K562 (cell line): ENCODE data around the gene NPR2. TPM values are rescaled to one million over a fixed set of nuclear protein-coding genes. Genes with fewer than 3 reads are reported as not detected.

Source experiments
- ATAC-seq: fragments of 200-7000 bp; cut with Tn5 transposase; 3 replicates; pipeline ENCODE4 v1.9.1; 2020; ENCODE audit warnings: moderate library complexity
- BruUV-seq: library from RNA; stranded (reverse); fragments of 400-500 nt; replicated peaks from 2 replicates; lab custom pipeline; 2021; lab: Mats Ljungman, UMichigan
- CTCF ChIA-PET: fragments of 300-600 bp; formaldehyde crosslinking; extraction: SDS; loops from one replicate; lab custom pipeline; 2021; ENCODE audit warnings: low intra/inter-chr PET ratio; lab: Yijun Ruan, JAX
- POLR2A ChIA-PET: fragments of 300-600, 350-650 bp; sonication (Branson Sonifier 250); formaldehyde crosslinking; extraction: SDS; loops from one replicate; lab custom pipeline; 2021; ENCODE audit warnings: antibody characterized with exemption, inconsistent platforms; lab: Yijun Ruan, JAX
- DNase-seq, 4 experiments: peaks; one replicate each; pipeline versions ENCODE4 v3.0.0 to v3.0.0-alpha.2; 2011 to 2018; ENCODE audit warnings: low spot score in 3 of 4, mixed read lengths in 3 of 4; ENCODE audit errors: extremely low read depth in 1 of 4
- FAIRE-seq: peaks from 2 replicates; lab custom pipeline; 2011; peaks lifted over from hg19 to GRCh38; lab: Jason Lieb, UNC
- H2AFZ ChIP-seq: 2 replicates; pipeline ENCODE4 v1.6.0; 2011; ENCODE audit warnings: low read depth, low read length, control low read depth, inconsistent platforms
- H3K27ac ChIP-seq: fragments of 200-600 bp; 3 replicates; pipeline ENCODE4 v1.8.0; 2011; ENCODE audit warnings: low read depth, mild to moderate bottlenecking, control low read depth, inconsistent platforms, low read length, moderate library complexity, mixed read lengths; ENCODE audit errors: extremely low read depth
- H3K27me3 ChIP-seq, 2 experiments: fragments of 300-600 bp in 1 of 2; 2 replicates in 1 of 2; 3 replicates in 1 of 2; pipeline versions ENCODE4 v1.6.0 to v1.8.0; 2011; ENCODE audit warnings: inconsistent platforms in 2 of 2, low read length in 2 of 2, mild to moderate bottlenecking in 1 of 2, mixed read lengths in 1 of 2, moderate library complexity in 1 of 2; ENCODE audit not compliant: control insufficient read depth in 2 of 2, insufficient read depth in 2 of 2
- H3K36me3 ChIP-seq: fragments of 300-600 bp; 3 replicates; pipeline ENCODE4 v1.8.0; 2011; ENCODE audit warnings: mild to moderate bottlenecking, low read length, inconsistent platforms; ENCODE audit not compliant: control insufficient read depth, insufficient read depth
- H3K4me1 ChIP-seq, 2 experiments: fragments of 200-600 bp in 1 of 2; replicated peaks in 1 of 2; 2 replicates in 1 of 2; 3 replicates in 1 of 2; pipeline versions ENCODE4 v1.5.1 to v1.8.0; 2011; ENCODE audit warnings: inconsistent platforms in 2 of 2, low read length in 2 of 2, mild to moderate bottlenecking in 1 of 2, mixed read lengths in 1 of 2, moderate library complexity in 1 of 2; ENCODE audit not compliant: control insufficient read depth in 2 of 2, insufficient read depth in 2 of 2
- H3K4me2 ChIP-seq: 2 replicates; pipeline ENCODE4 v1.6.1; 2011; ENCODE audit warnings: low read length, control low read depth, inconsistent platforms, mixed read lengths; ENCODE audit not compliant: insufficient read depth
- H3K4me3 ChIP-seq: fragments of 200-600 bp; sonication (generic), shearing (Covaris generic); 2 replicates; pipeline ENCODE4 v1.5.1; 2016; ENCODE audit warnings: control low read depth, inconsistent platforms
- H3K79me2 ChIP-seq: fragments of 200-600 bp; 3 replicates; pipeline ENCODE4 v1.8.0; 2011; ENCODE audit warnings: low read length, inconsistent platforms; ENCODE audit not compliant: control insufficient read depth, insufficient read depth
- H3K9ac ChIP-seq, 2 experiments: 2 replicates each; pipeline versions ENCODE4 v1.6.0 to v1.6.1; 2011; ENCODE audit warnings: low read depth in 2 of 2, low read length in 2 of 2, control low read depth in 1 of 2, inconsistent platforms in 1 of 2, mild to moderate bottlenecking in 1 of 2, mixed read lengths in 1 of 2; ENCODE audit not compliant: insufficient read depth in 1 of 2
- H3K9me1 ChIP-seq: one replicate; pipeline ENCODE4 v1.6.0; 2011; ENCODE audit warnings: inconsistent platforms, mild to moderate bottlenecking, low read length, moderate library complexity; ENCODE audit not compliant: control insufficient read depth, insufficient read depth
- H3K9me3 ChIP-seq: replicated peaks from 2 replicates; pipeline ENCODE4 v1.5.1; 2011; ENCODE audit warnings: low read depth, low read length, inconsistent platforms; ENCODE audit not compliant: control insufficient read depth, insufficient read depth
- H4K20me1 ChIP-seq: replicated peaks from 2 replicates; pipeline ENCODE4 v1.6.1; 2011; ENCODE audit warnings: low read length, inconsistent platforms, mixed read lengths; ENCODE audit not compliant: control insufficient read depth, insufficient read depth
- CBX2 ChIP-seq: fragments of 200-600 bp; sonication (generic); IDR thresholded peaks from one replicate; pipeline ENCODE4 v1.6.1; 2012; ENCODE audit warnings: mild to moderate bottlenecking, low read length, inconsistent platforms; ENCODE audit not compliant: insufficient read depth, poor library complexity, severe bottlenecking
- GATA2 ChIP-seq: sonication (generic); formaldehyde crosslinking; IDR thresholded peaks from 2 replicates; pipeline ENCODE4 v1.4.0; 2020; ENCODE audit warnings: mild to moderate bottlenecking, missing genetic modification reagents
- KDM5B ChIP-seq: fragments of 200-600 bp; sonication (generic); IDR thresholded peaks from 2 replicates; pipeline ENCODE4 v1.6.1; 2012; ENCODE audit warnings: low read depth, mild to moderate bottlenecking, moderate library complexity, low read length, control low read depth, inconsistent platforms; ENCODE audit not compliant: insufficient replicate concordance
- LARP7 ChIP-seq: fragments of 450-650 bp; IDR thresholded peaks from 2 replicates; pipeline ENCODE4 v1.6.1; 2016
- POLR2A ChIP-seq: fragments of 450-650 bp; conservative IDR thresholded peaks from 2 replicates; pipeline ENCODE4 v1.6.1; 2016
- RAD51 ChIP-seq: fragments of 450-650 bp; IDR thresholded peaks from 2 replicates; pipeline ENCODE4 v1.7.1; 2016; ENCODE audit warnings: low read depth, mild to moderate bottlenecking, borderline replicate concordance
- RBM14 ChIP-seq: fragments of 200-400 bp; formaldehyde crosslinking; IDR thresholded peaks from 2 replicates; pipeline ENCODE4 v1.6.1; 2018; ENCODE audit warnings: low read depth, mild to moderate bottlenecking, low read length, moderate library complexity, borderline replicate concordance; ENCODE audit not compliant: insufficient read depth
- YBX1 ChIP-seq: fragments of 450-650 bp; IDR thresholded peaks from 2 replicates; pipeline ENCODE4 v1.7.1; 2016; ENCODE audit warnings: mild to moderate bottlenecking
- ZBTB17 ChIP-seq: fragments of 450-650 bp; formaldehyde crosslinking; IDR thresholded peaks from 2 replicates; pipeline ENCODE4 v1.4.0; 2020; ENCODE audit warnings: mild to moderate bottlenecking
- ZFP30 ChIP-seq: fragments of 250-450 bp; sonication (Bioruptor Pico); IDR thresholded peaks from 2 replicates; pipeline ENCODE4 v1.8.0; 2022; ENCODE audit warnings: moderate library complexity, mild to moderate bottlenecking, inconsistent platforms, borderline replicate concordance
- ZFX ChIP-seq: sonication (generic); formaldehyde crosslinking; IDR thresholded peaks from 2 replicates; pipeline ENCODE4 v1.8.0; 2022; ENCODE audit warnings: mild to moderate bottlenecking, missing genetic modification reagents, moderate library complexity
- WGBS: fragments of 100-300 bp; shearing (Covaris generic); methylation state at CpG from one replicate; pipeline ENCODE4 v1.1.6; 2016; ENCODE audit warnings: low coverage, mixed read lengths; ENCODE audit not compliant: insufficient coverage; ENCODE audit errors: missing lambda C conversion rate; 5-methylcytosine and 5-hydroxymethylcytosine counted together
- in situ Hi-C: fragments of 300-500 bp; cut with MboI; formaldehyde crosslinking; loops from 4 replicates; pipeline ENCODE4 v1.15.0; 2018; ENCODE audit warnings: inconsistent platforms, mixed read lengths
- intact Hi-C: fragments of 100-400 bp; cut with micrococcal nuclease; formaldehyde crosslinking; loops from 2 replicates; pipeline ENCODE4 v1.14.2; 2022
- polyA plus RNA-seq, 8 experiments: library from polyadenylated mRNA; depleted of rRNA in 4 of 8; stranded (reverse) in 5 of 8; unstranded in 3 of 8; fragments of >200 nt; fragmentation: Nextera tagmentation in 2 of 8; fragmentation: Illumina TruSeq in 1 of 8; extraction: Ambion mirVana in 2 of 8; extraction: Trizol in 1 of 8; gene quantifications; 2 replicates each; pipeline versions ENCODE4 v1.2.1 to v1.2.3, GENCODE V29; 2011 to 2014; ENCODE audit warnings: inconsistent platforms in 1 of 8, missing spikeins in 1 of 8
- total RNA-seq, 7 experiments: library from RNA; depleted of rRNA in 6 of 7; stranded (reverse); fragments of >200 nt in 6 of 7; fragmentation: Illumina TruSeq in 2 of 7; extraction: Trizol in 2 of 7; gene quantifications; 2 replicates each; pipeline versions ENCODE4 v1.2.1 to v1.2.3, GENCODE V29; 2011 to 2021; ENCODE audit warnings: low replicate concordance in 1 of 7
- TF ChIP-seq, protein P1 (sequence below): fragments of 450-650 bp; formaldehyde crosslinking; IDR thresholded peaks from 2 replicates; pipeline ENCODE4 v1.4.0; 2020; ENCODE audit warnings: mild to moderate bottlenecking
- TF ChIP-seq, protein P2 (sequence below): fragments of 450-650 bp; IDR thresholded peaks from 2 replicates; pipeline ENCODE4 v1.7.0; 2016; ENCODE audit warnings: borderline replicate concordance

NPR2 gene
- total and polyA plus RNA-seq, 9 of the 15 experiments (the other 6 are each of a cell fraction or from before 2014, with no cell fraction given) = 2.4 to 12.9 (median 6.0) TPM

DNA sequence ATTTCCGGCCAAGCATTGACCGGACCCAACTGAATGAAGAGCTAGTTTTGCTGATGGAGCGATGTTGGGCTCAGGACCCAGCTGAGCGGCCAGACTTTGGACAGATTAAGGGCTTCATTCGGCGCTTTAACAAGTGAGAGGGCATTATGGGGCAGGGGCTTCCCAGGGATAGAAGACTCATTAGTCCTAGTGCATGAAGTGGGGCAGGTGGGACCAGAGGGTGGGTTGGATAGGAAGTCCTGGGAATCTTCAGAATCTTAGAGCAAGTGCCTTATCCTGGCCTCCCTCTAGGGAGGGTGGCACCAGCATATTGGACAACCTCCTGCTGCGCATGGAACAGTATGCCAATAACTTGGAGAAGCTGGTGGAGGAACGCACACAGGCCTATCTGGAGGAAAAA is 14.7 kb downstream of the NPR2 start:
- CTCF ChIA-PET = no interaction called here

DNA sequence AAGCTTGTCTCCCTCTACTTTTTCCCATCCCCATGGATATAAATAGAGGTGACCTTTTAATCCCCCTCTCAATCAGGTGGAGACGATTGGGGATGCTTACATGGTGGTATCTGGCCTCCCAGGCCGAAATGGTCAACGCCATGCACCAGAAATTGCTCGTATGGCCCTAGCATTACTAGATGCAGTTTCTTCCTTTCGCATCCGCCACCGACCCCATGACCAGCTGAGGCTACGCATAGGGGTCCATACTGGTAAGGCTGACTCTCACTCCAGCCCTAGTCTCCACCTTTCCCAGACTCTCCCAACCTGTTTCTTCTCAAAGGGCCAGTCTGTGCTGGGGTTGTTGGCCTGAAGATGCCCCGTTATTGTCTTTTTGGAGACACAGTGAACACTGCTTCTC is 17.0 kb downstream of the NPR2 start:
- Histone ChIP-seq H3K36me3 (peaks cover 44% of the 10 kb centered on the region; the same call in 1 of the 3 replicates), H3K9me1 (peaks cover 4% of the 10 kb centered on the region), H3K9ac (no peak overlapping the region), H3K4me1 (peaks cover 10 to 18% of the 10 kb centered on the region in 2 experiments), H3K27me3 (no peaks in the 10 kb centered on the region), H4K20me1 (no peaks in the 10 kb centered on the region), H2AFZ (no peak overlapping the region), H3K9me3 (no peaks in the 10 kb centered on the region), H3K79me2 (no peaks in the 10 kb centered on the region; the same call in 2 of the 3 replicates), H3K27ac (no peak overlapping the region), H3K4me3 (no peak overlapping the region), H3K4me2 (no peak overlapping the region)
- DNase-seq (no peak), FAIRE-seq (no peak), ATAC-seq (no peak)
- ChIA-PET POLR2A (no interaction called here), CTCF (no interaction called here)
- 76% methylated on average over 9 of the region's 9 CpGs for WGBS
- in situ Hi-C loops (no loop called here), intact Hi-C loops (no loop called here)
- no TSS peak for BruUV-seq
- TF ChIP-seq ZFX (no peak), ZBTB17 (CRISPR knock-in tag) (no peak), LARP7 (no peak), RBM14 (no peak), ZFP30 (CRISPR knock-in tag) (no peak)
- TF ChIP-seq, protein P1, sequence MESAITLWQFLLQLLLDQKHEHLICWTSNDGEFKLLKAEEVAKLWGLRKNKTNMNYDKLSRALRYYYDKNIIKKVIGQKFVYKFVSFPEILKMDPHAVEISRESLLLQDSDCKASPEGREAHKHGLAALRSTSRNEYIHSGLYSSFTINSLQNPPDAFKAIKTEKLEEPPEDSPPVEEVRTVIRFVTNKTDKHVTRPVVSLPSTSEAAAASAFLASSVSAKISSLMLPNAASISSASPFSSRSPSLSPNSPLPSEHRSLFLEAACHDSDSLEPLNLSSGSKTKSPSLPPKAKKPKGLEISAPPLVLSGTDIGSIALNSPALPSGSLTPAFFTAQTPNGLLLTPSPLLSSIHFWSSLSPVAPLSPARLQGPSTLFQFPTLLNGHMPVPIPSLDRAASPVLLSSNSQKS (CRISPR knock-in tag) = no peak
- TF ChIP-seq, protein P2, sequence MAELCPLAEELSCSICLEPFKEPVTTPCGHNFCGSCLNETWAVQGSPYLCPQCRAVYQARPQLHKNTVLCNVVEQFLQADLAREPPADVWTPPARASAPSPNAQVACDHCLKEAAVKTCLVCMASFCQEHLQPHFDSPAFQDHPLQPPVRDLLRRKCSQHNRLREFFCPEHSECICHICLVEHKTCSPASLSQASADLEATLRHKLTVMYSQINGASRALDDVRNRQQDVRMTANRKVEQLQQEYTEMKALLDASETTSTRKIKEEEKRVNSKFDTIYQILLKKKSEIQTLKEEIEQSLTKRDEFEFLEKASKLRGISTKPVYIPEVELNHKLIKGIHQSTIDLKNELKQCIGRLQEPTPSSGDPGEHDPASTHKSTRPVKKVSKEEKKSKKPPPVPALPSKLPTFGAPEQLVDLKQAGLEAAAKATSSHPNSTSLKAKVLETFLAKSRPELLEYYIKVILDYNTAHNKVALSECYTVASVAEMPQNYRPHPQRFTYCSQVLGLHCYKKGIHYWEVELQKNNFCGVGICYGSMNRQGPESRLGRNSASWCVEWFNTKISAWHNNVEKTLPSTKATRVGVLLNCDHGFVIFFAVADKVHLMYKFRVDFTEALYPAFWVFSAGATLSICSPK = no peak

More for the DNA sequence above, 14.7 kb downstream of the NPR2 start:
- ATAC-seq (no peak), DNase-seq (no peak), FAIRE-seq (no peak)
- no peak overlapping the region for H3K27ac ChIP-seq
- no peak for TF ChIP-seq RAD51
- TF ChIP-seq GATA2 (CRISPR knock-in tag) = no peak
- no peak for TF ChIP-seq KDM5B
- no peak for TF ChIP-seq CBX2
- no peak for TF ChIP-seq POLR2A
- no peak for TF ChIP-seq YBX1
- H3K4me2 ChIP-seq = no peak overlapping the region
- POLR2A ChIA-PET = no interaction called here
- H3K36me3 ChIP-seq = peaks cover 55% of the 10 kb centered on the region; the same call in 1 of the 3 replicates
- intact Hi-C loops (no loop called here), in situ Hi-C loops (no loop called here)
- no peaks in the 10 kb centered on the region; the same call in 2 of the 3 replicates for H3K79me2 ChIP-seq
- no peak overlapping the region for H3K9ac ChIP-seq
- no peaks in the 10 kb centered on the region for H3K27me3 ChIP-seq
- H3K9me3 ChIP-seq = no peaks in the 10 kb centered on the region
- WGBS = 97% methylated on average over 8 of the region's 8 CpGs
- H3K4me1 ChIP-seq = peaks cover 5 to 10% of the 10 kb centered on the region in 2 experiments; a peak in 4 of 5 replicates
- H2AFZ ChIP-seq = no peak overlapping the region
- no peak overlapping the region for H3K4me3 ChIP-seq
- no TSS peak for BruUV-seq
- H3K9me1 ChIP-seq = no peaks in the 10 kb centered on the region
- H4K20me1 ChIP-seq = no peaks in the 10 kb centered on the region
